ENCODE measurements around the gene ATG3.

ATG3 gene

DNA sequence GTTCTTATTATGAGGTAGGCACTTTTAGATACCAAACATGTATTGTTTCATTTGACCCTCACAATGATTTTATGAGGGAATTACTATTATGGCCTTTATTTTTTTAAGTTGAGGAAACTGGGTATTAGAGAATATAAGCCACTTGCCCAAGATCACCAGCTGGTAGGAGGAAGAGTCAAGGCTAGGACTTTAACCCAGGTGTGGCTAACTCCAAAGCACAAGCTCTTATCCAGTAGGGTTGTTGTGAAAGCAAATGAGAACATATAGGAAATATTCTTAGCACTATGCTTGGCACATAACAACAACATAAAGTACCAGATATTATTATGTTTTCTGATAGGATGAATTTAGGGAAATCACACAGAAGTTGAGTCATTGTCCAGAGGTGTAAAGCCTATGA, 70.4 kb downstream of the ATG3 start:
- Histone ChIP-seq H2BK12ac (ENCODE audit: low read length) (no peak overlapping the region), H2AK5ac (ENCODE audit: low read depth, low read length) (no peak overlapping the region), H3K9ac (ENCODE audit: low read depth, low read length, poor library complexity) (no peak overlapping the region), H3K27ac (replicated peaks; ENCODE audit: low read length) (no peak overlapping the region), H3K4ac (ENCODE audit: low read length) (no peak overlapping the region), H2AFZ (ENCODE audit: low read length) (no peak overlapping the region), H4K91ac (ENCODE audit: low read depth, low read length, poor library complexity) (no peak overlapping the region), H3K4me2 (ENCODE audit: insufficient read depth, low read length, poor library complexity, severe bottlenecking) (no peak overlapping the region), H4K8ac (ENCODE audit: low read depth, low read length) (no peak overlapping the region), H2BK5ac (ENCODE audit: low read length) (no peak overlapping the region), H3K27me3 (ENCODE audit: control insufficient read depth in 3 of 3, insufficient read depth in 3 of 3, low read depth in 1 of 3, low read length in 3 of 3) (peaks cover 0 to 2% (median 0%) of the 10 kb centered on the region in 3 experiments), H2BK120ac (ENCODE audit: low read depth, low read length) (no peak overlapping the region), H3K36me3 (replicated peaks in 1 of 2; ENCODE audit: control insufficient read depth in 2 of 2, insufficient read depth in 2 of 2, low read length in 2 of 2) (no peaks in the 10 kb centered on the region), H3K18ac (ENCODE audit: low read length) (no peak overlapping the region), H2BK15ac (ENCODE audit: low read length) (no peak overlapping the region), H3K14ac (ENCODE audit: low read length) (no peak overlapping the region), H3K4me1 (ENCODE audit: control insufficient read depth in 2 of 2, insufficient read depth in 1 of 2, low read depth in 1 of 2, low read length in 2 of 2) (no peaks in the 10 kb centered on the region), H3K9me3 (replicated peaks in 1 of 2; ENCODE audit: control insufficient read depth in 2 of 2, insufficient read depth in 1 of 2, low read depth in 1 of 2, low read length in 2 of 2) (no peaks in the 10 kb centered on the region), H3K79me1 (ENCODE audit: low read depth, low read length) (no peaks in the 10 kb centered on the region), H3K23ac (ENCODE audit: low read depth, low read length, poor library complexity) (no peak overlapping the region), H3K4me3 (ENCODE audit: low read length in 2 of 2) (no peak overlapping the region)
- no peak for DNase-seq (ENCODE audit: low spot score)

DNA sequence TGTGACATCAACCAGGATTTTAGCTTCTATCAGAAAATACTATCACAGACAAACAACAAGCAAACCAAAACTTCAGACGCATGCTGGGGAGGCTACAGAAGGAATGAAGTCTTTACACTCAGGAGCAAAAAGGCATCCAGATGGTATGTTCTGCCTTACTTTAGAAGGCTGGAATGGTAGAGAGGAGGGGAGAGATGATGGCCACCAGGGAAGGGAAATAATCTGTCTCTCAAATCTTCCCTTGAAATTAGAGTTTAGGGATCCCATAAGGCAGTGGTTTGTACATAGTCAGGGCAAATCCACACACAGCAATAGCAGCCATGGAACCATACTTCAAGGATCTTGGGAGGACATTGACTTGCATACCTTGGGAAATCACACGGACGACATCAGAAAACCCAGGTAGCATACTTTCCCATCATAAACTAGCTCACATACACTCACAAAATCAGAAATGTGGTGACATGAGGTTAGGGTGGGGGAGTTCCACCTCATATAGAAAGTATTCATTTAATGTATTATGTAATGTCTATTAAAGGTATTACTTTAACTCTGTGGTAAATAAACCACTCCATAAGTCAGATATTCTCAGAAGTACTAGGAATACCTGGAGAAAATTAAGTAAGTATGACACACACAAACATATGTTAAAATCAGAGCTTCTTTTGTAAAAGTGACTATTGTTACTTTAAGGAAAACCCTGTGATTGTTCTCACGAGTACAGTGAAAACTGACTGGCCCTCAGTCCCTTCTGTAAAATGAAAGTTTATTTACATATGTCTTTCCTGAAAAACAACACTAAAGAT, 71.9 kb downstream of the ATG3 start:
- H3K4me3 ChIP-seq (ENCODE audit: low read length in 2 of 2) = no peak overlapping the region
- H2BK5ac ChIP-seq (ENCODE audit: low read length) = no peak overlapping the region
- H3K4me2 ChIP-seq (ENCODE audit: insufficient read depth, low read length, poor library complexity, severe bottlenecking) = no peak overlapping the region
- no peak overlapping the region for H3K18ac ChIP-seq (ENCODE audit: low read length)
- H3K4me1 ChIP-seq (ENCODE audit: control insufficient read depth in 2 of 2, insufficient read depth in 1 of 2, low read depth in 1 of 2, low read length in 2 of 2) = no peaks in the 10 kb centered on the region
- no peak for DNase-seq (ENCODE audit: low spot score)
- H2BK15ac ChIP-seq (ENCODE audit: low read length) = no peak overlapping the region
- no peak overlapping the region for H3K23ac ChIP-seq (ENCODE audit: low read depth, low read length, poor library complexity)
- no peak overlapping the region for H4K8ac ChIP-seq (ENCODE audit: low read depth, low read length)
- peaks cover 0 to 2% (median 0%) of the 10 kb centered on the region in 3 experiments for H3K27me3 ChIP-seq (ENCODE audit: control insufficient read depth in 3 of 3, insufficient read depth in 3 of 3, low read depth in 1 of 3, low read length in 3 of 3)
- no CpG with 5 or more reads among the region's 4 CpGs for WGBS, 2 donors (ENCODE audit: extremely low coverage in 2 of 2, insufficient read length in 2 of 2, insufficient replicate concordance in 1 of 2)
- H2AK5ac ChIP-seq (ENCODE audit: low read depth, low read length) = no peak overlapping the region
- no peaks in the 10 kb centered on the region for H3K36me3 ChIP-seq (replicated peaks in 1 of 2; ENCODE audit: control insufficient read depth in 2 of 2, insufficient read depth in 2 of 2, low read length in 2 of 2)
- H3K27ac ChIP-seq (replicated peaks; ENCODE audit: low read length) = no peak overlapping the region
- H3K9me3 ChIP-seq (replicated peaks in 1 of 2; ENCODE audit: control insufficient read depth in 2 of 2, insufficient read depth in 1 of 2, low read depth in 1 of 2, low read length in 2 of 2) = no peaks in the 10 kb centered on the region
- no peak overlapping the region for H2AFZ ChIP-seq (ENCODE audit: low read length)
- H3K9ac ChIP-seq (ENCODE audit: low read depth, low read length, poor library complexity) = no peak overlapping the region
- H4K91ac ChIP-seq (ENCODE audit: low read depth, low read length, poor library complexity) = no peak overlapping the region
- H3K14ac ChIP-seq (ENCODE audit: low read length) = no peak overlapping the region
- H3K4ac ChIP-seq (ENCODE audit: low read length) = no peak overlapping the region
- H2BK12ac ChIP-seq (ENCODE audit: low read length) = no peak overlapping the region
- no peak overlapping the region for H2BK120ac ChIP-seq (ENCODE audit: low read depth, low read length)
- H3K79me1 ChIP-seq (ENCODE audit: low read depth, low read length) = no peaks in the 10 kb centered on the region

DNA sequence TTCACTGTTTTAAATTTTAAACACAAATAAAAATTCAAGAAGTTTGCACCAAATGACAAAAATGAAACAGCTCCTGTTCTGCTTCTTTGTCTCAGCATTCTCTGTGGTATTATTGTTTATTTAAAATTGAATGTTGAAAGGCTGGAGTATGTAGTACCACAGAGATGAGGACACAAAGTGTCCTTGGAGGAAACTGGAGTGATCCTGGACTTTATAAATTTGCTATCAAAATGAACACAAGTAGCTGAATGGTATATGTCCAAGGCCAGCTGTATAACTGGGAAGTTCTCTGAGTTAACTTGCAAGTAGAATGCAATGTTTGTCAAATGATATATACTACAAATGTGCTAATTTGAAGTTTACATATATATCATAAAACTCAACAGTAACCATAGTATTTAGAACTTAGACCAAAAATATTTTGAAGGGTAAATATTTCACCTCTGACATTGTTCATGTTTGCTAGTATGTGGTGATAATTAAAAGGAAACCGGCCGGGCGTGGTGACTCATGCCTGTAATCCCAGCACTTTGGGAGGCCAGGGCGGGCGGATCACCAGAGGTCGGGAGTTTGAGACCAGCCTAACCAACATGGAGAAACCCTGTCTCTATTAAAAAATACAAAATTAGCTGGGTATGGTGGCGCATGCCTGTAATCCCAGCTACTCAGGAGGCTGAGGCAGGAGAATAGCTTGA, 74.8 kb downstream of the ATG3 start:
- no peak overlapping the region for H2BK12ac ChIP-seq (ENCODE audit: low read length)
- H3K9ac ChIP-seq (ENCODE audit: low read depth, low read length, poor library complexity) = no peak overlapping the region
- no peak overlapping the region for H4K91ac ChIP-seq (ENCODE audit: low read depth, low read length, poor library complexity)
- no peak overlapping the region for H2AFZ ChIP-seq (ENCODE audit: low read length)
- H4K8ac ChIP-seq (ENCODE audit: low read depth, low read length) = no peak overlapping the region
- H3K79me1 ChIP-seq (ENCODE audit: low read depth, low read length) = no peaks in the 10 kb centered on the region
- no peak overlapping the region for H3K23ac ChIP-seq (ENCODE audit: low read depth, low read length, poor library complexity)
- H3K36me3 ChIP-seq (replicated peaks in 1 of 2; ENCODE audit: control insufficient read depth in 2 of 2, insufficient read depth in 2 of 2, low read length in 2 of 2) = no peaks in the 10 kb centered on the region
- no peak overlapping the region for H3K4me2 ChIP-seq (ENCODE audit: insufficient read depth, low read length, poor library complexity, severe bottlenecking)
- no peak overlapping the region for H3K4me3 ChIP-seq (ENCODE audit: low read length in 2 of 2)
- H3K9me3 ChIP-seq (replicated peaks in 1 of 2; ENCODE audit: control insufficient read depth in 2 of 2, insufficient read depth in 1 of 2, low read depth in 1 of 2, low read length in 2 of 2) = no peaks in the 10 kb centered on the region
- no peak overlapping the region for H3K27ac ChIP-seq (replicated peaks; ENCODE audit: low read length)
- WGBS, 2 donors (ENCODE audit: extremely low coverage in 2 of 2, insufficient read length in 2 of 2, insufficient replicate concordance in 1 of 2) = no CpG with 5 or more reads among the region's 7 CpGs
- DNase-seq (ENCODE audit: low spot score) = no peak
- H3K4me1 ChIP-seq (ENCODE audit: control insufficient read depth in 2 of 2, insufficient read depth in 1 of 2, low read depth in 1 of 2, low read length in 2 of 2) = no peaks in the 10 kb centered on the region
- H3K4ac ChIP-seq (ENCODE audit: low read length) = no peak overlapping the region
- H2BK120ac ChIP-seq (ENCODE audit: low read depth, low read length) = no peak overlapping the region
- peaks cover 0 to 2% (median 0%) of the 10 kb centered on the region in 3 experiments for H3K27me3 ChIP-seq (ENCODE audit: control insufficient read depth in 3 of 3, insufficient read depth in 3 of 3, low read depth in 1 of 3, low read length in 3 of 3)
- H3K14ac ChIP-seq (ENCODE audit: low read length) = no peak overlapping the region
- H2BK15ac ChIP-seq (ENCODE audit: low read length) = no peak overlapping the region
- H2AK5ac ChIP-seq (ENCODE audit: low read depth, low read length) = no peak overlapping the region
- H3K18ac ChIP-seq (ENCODE audit: low read length) = no peak overlapping the region
- H2BK5ac ChIP-seq (ENCODE audit: low read length) = no peak overlapping the region

DNA sequence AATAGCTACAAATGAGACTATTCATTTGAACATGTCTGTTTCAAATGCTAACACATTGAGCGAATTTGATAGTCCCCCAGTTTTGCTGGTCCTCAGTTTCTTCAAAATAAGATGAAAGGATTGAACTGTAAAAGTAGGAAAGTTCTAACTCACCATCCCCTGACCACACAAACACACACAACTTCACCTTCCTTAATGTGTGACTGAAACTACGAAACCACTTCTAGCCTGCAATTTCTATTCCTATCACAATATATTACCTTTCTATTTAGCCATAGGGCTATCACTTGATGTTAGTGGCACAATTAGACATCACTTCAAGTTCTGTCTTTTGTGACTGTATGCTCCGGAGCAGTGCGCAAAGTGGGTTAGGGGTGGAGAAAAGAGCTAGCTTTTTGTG, 77.4 kb downstream of the ATG3 start:
- Histone ChIP-seq H4K91ac (ENCODE audit: low read depth, low read length, poor library complexity) (no peak overlapping the region), H2AFZ (ENCODE audit: low read length) (no peak overlapping the region), H3K9ac (ENCODE audit: low read depth, low read length, poor library complexity) (no peak overlapping the region), H3K18ac (ENCODE audit: low read length) (no peak overlapping the region), H3K79me1 (ENCODE audit: low read depth, low read length) (no peaks in the 10 kb centered on the region), H3K14ac (ENCODE audit: low read length) (no peak overlapping the region), H3K27me3 (ENCODE audit: control insufficient read depth in 3 of 3, insufficient read depth in 3 of 3, low read depth in 1 of 3, low read length in 3 of 3) (peaks cover 0 to 2% (median 0%) of the 10 kb centered on the region in 3 experiments), H3K4me2 (ENCODE audit: insufficient read depth, low read length, poor library complexity, severe bottlenecking) (no peak overlapping the region), H3K36me3 (replicated peaks in 1 of 2; ENCODE audit: control insufficient read depth in 2 of 2, insufficient read depth in 2 of 2, low read length in 2 of 2) (no peaks in the 10 kb centered on the region), H3K4me3 (ENCODE audit: low read length in 2 of 2) (no peak overlapping the region), H4K8ac (ENCODE audit: low read depth, low read length) (no peak overlapping the region), H3K27ac (replicated peaks; ENCODE audit: low read length) (no peak overlapping the region), H3K4ac (ENCODE audit: low read length) (no peak overlapping the region), H2BK12ac (ENCODE audit: low read length) (no peak overlapping the region), H2BK120ac (ENCODE audit: low read depth, low read length) (no peak overlapping the region), H2BK15ac (ENCODE audit: low read length) (no peak overlapping the region), H3K4me1 (ENCODE audit: control insufficient read depth in 2 of 2, insufficient read depth in 1 of 2, low read depth in 1 of 2, low read length in 2 of 2) (no peaks in the 10 kb centered on the region), H2AK5ac (ENCODE audit: low read depth, low read length) (no peak overlapping the region), H2BK5ac (ENCODE audit: low read length) (no peak overlapping the region), H3K23ac (ENCODE audit: low read depth, low read length, poor library complexity) (no peak overlapping the region), H3K9me3 (replicated peaks in 1 of 2; ENCODE audit: control insufficient read depth in 2 of 2, insufficient read depth in 1 of 2, low read depth in 1 of 2, low read length in 2 of 2) (no peaks in the 10 kb centered on the region)
- DNase-seq (ENCODE audit: low spot score) = no peak
- WGBS, 2 donors (ENCODE audit: extremely low coverage in 2 of 2, insufficient read length in 2 of 2, insufficient replicate concordance in 1 of 2) = no CpG with 5 or more reads among the region's 4 CpGs
